T-cell (primary cell): ENCODE data around the gene MARS1. TPM values are rescaled to one million over a fixed set of nuclear protein-coding genes. Genes with fewer than 3 reads are reported as not detected.

Experiments
- ATAC-seq, 4 experiments: fragments of 200-7000 bp in 3 of 4; fragments of 150-1000 bp in 1 of 4; cut with Tn5 transposase; replicated peaks in 1 of 4; 1 replicate in 3 of 4; 2 replicates in 1 of 4; pipeline ENCODE4 v1.10.0; 2021; ENCODE audit warnings: moderate library complexity in 3 of 4, mild to moderate bottlenecking in 2 of 4, moderate number of reproducible peaks in 1 of 4
- CTCF ChIA-PET, 2 donors: fragments of 300-600 bp; sonication (Branson Sonifier 250); formaldehyde crosslinking; loops; one replicate each; lab custom pipeline; 2022; ENCODE audit warnings: antibody characterized with exemption in 2 of 2; lab: Charles Lee
- POLR2A ChIA-PET, 2 donors: fragments of 300-600 bp; sonication (Branson Sonifier 250); formaldehyde crosslinking; loops; one replicate each; lab custom pipeline; 2022; ENCODE audit warnings: antibody characterized with exemption in 2 of 2; lab: Charles Lee
- DNase-seq, 35 experiments: peaks; one replicate each; pipeline versions ENCODE4 v3.0.0 to v3.0.0-alpha.2; 2013 to 2023
- H3K27ac ChIP-seq: one replicate; pipeline ENCODE4 v1.5.1; 2013; ENCODE audit warnings: low read length
- H3K27me3 ChIP-seq, 2 experiments: replicated peaks in 1 of 2; 1 replicate in 1 of 2; 2 replicates in 1 of 2; pipeline versions ENCODE4 v1.6.1 to v1.7.0; 2013; ENCODE audit warnings: low read length in 1 of 2, mixed read lengths in 1 of 2; ENCODE audit not compliant: control insufficient read depth in 2 of 2, insufficient read depth in 2 of 2; ENCODE audit errors: extremely low read depth in 1 of 2
- H3K36me3 ChIP-seq, 2 donors: 1 replicate in 1 of 2; 2 replicates in 1 of 2; pipeline versions ENCODE4 v1.6.1 to v1.7.0; 2013; ENCODE audit warnings: low read length in 1 of 2; ENCODE audit not compliant: control insufficient read depth in 2 of 2, insufficient read depth in 1 of 2; ENCODE audit errors: extremely low read depth in 1 of 2
- H3K4me1 ChIP-seq, 2 experiments: 1 replicate in 1 of 2; 2 replicates in 1 of 2; pipeline versions ENCODE4 v1.6.1 to v1.7.0; 2013; ENCODE audit warnings: low read length in 2 of 2, mixed read lengths in 1 of 2; ENCODE audit not compliant: insufficient read depth in 2 of 2, control insufficient read depth in 1 of 2; ENCODE audit errors: extremely low read depth in 1 of 2
- H3K4me3 ChIP-seq, 2 donors: 1 replicate in 1 of 2; 2 replicates in 1 of 2; pipeline versions ENCODE4 v1.5.1 to v1.7.0; 2013; ENCODE audit warnings: mild to moderate bottlenecking in 2 of 2, low read length in 1 of 2, moderate library complexity in 1 of 2; ENCODE audit not compliant: control insufficient read depth in 1 of 2; ENCODE audit errors: extremely low read depth in 1 of 2
- H3K9me3 ChIP-seq: 2 replicates; pipeline ENCODE4 v1.7.0; 2013
- H3K27ac Mint-ChIP-seq, 2 donors: one replicate each; pipeline ENCODE4 v1.8.0; 2020 to 2021; ENCODE audit warnings: mild to moderate bottlenecking in 2 of 2, mixed read lengths in 2 of 2
- H3K27me3 Mint-ChIP-seq, 2 donors: one replicate each; pipeline ENCODE4 v1.8.0; 2021 to 2022; ENCODE audit warnings: mixed read lengths in 2 of 2
- H3K36me3 Mint-ChIP-seq: one replicate; pipeline ENCODE4 v1.8.0; 2021; ENCODE audit warnings: mixed read lengths
- H3K4me1 Mint-ChIP-seq, 3 donors: one replicate each; pipeline ENCODE4 v1.8.0; 2020 to 2022; ENCODE audit warnings: mixed read lengths in 3 of 3, mild to moderate bottlenecking in 1 of 3
- H3K4me3 Mint-ChIP-seq, 3 donors: one replicate each; pipeline ENCODE4 v1.8.0; 2020 to 2022; ENCODE audit warnings: mild to moderate bottlenecking in 3 of 3, mixed read lengths in 3 of 3, moderate library complexity in 3 of 3
- H3K9me3 Mint-ChIP-seq, 3 donors: one replicate each; pipeline ENCODE4 v1.8.0; 2020 to 2022; ENCODE audit warnings: mixed read lengths in 3 of 3
- WGBS: methylation state at CpG from one replicate; pipeline ENCODE4 v1.1.5; 2013; ENCODE audit warnings: missing lambda C conversion rate; ENCODE audit not compliant: insufficient coverage; 5-methylcytosine and 5-hydroxymethylcytosine counted together
- total RNA-seq, 35 experiments: library from RNA in 6 of 35; stranded (reverse) in 6 of 35; fragments of 120-200 nt in 1 of 35; gene quantifications; one replicate each; pipeline versions ENCODE4 v1.2.1 to v1.2.4 and lab custom pipeline; 2013 to 2026

The MARS1 gene
- total RNA-seq, 5 donors from 2014 or later (not counting 1 experiment from before 2014, with no cell fraction given), result 167 to 350 (median 320) TPM

GRCh38 chr12:57452181-57452936, 35.5 kb upstream of the MARS1 start:
- H3K27ac Mint-ChIP-seq, result no peak overlapping the region
- POLR2A ChIA-PET, result interaction anchor here in 1 of 2 donors (0.6 kb wide), 2 partner anchors 43 to 1078 kb away, joined by 3 to 4 read pairs; no protein-coding TSS in a partner anchor
- no peak overlapping the region for H3K4me3 ChIP-seq
- peaks cover 0 to 33% of the 10 kb centered on the region in 2 experiments for H3K27me3 ChIP-seq
- no peak for ATAC-seq
- H3K4me1 ChIP-seq, result peaks cover 0 to 10% of the 10 kb centered on the region in 2 experiments
- no peak for DNase-seq
- peaks cover 7 to 15% (median 8%) of the 10 kb centered on the region in 3 donors for H3K4me1 Mint-ChIP-seq
- CTCF ChIA-PET, result interaction anchor here (0.6 to 2.1 kb wide), 8 partner anchors 12 to 1116 kb away, joined by 3 to 10 read pairs (median 4); no protein-coding TSS in a partner anchor
- no peaks in the 10 kb centered on the region for H3K36me3 Mint-ChIP-seq
- H3K9me3 ChIP-seq, result no peaks in the 10 kb centered on the region
- H3K4me3 Mint-ChIP-seq, result no peak overlapping the region
- WGBS, result 71% methylated on average over 2 of the region's 9 CpGs
- peaks cover 0 to 1% of the 10 kb centered on the region in 2 donors for H3K27me3 Mint-ChIP-seq
- H3K27ac ChIP-seq, result no peak overlapping the region
- no peaks in the 10 kb centered on the region for H3K36me3 ChIP-seq
- no peaks in the 10 kb centered on the region for H3K9me3 Mint-ChIP-seq

GRCh38 chr12:57452937-57453509, 34.8 kb upstream of the MARS1 start:
- H3K4me1 ChIP-seq, result peaks cover 0 to 10% of the 10 kb centered on the region in 2 experiments
- no peak overlapping the region for H3K27ac ChIP-seq
- no CpG with 5 or more reads among the region's 7 CpGs for WGBS
- Mint-ChIP-seq H3K27me3 (peaks cover 0 to 1% of the 10 kb centered on the region in 2 donors), H3K4me1 (peaks cover 7 to 15% (median 8%) of the 10 kb centered on the region in 3 donors), H3K27ac (no peak overlapping the region), H3K36me3 (no peaks in the 10 kb centered on the region), H3K4me3 (no peak overlapping the region), H3K9me3 (no peaks in the 10 kb centered on the region)
- ChIA-PET POLR2A (interaction anchor here in 1 of 2 donors (0.6 kb wide), 2 partner anchors 44 to 1079 kb away, joined by 3 to 4 read pairs; no protein-coding TSS in a partner anchor), CTCF (interaction anchor here (0.6 to 2.1 kb wide), 6 partner anchors 23 to 1117 kb away, joined by 3 to 5 read pairs (median 4); no protein-coding TSS in a partner anchor)
- no peak overlapping the region for H3K4me3 ChIP-seq
- H3K9me3 ChIP-seq, result no peaks in the 10 kb centered on the region
- peak in 8 of 35 experiments; percentile 18 to 62 (median 37) for DNase-seq
- H3K27me3 ChIP-seq, result peaks cover 0 to 33% of the 10 kb centered on the region in 2 experiments
- peak in 1 of 4 experiments; percentile 39 for ATAC-seq
- no peaks in the 10 kb centered on the region for H3K36me3 ChIP-seq

GRCh38 chr12:57454213-57454565, 33.7 kb upstream of the MARS1 start:
- Histone ChIP-seq H3K27me3 (peaks cover 0 to 33% of the 10 kb centered on the region in 2 experiments), H3K27ac (no peak overlapping the region), H3K4me3 (no peak overlapping the region), H3K36me3 (no peaks in the 10 kb centered on the region), H3K9me3 (no peaks in the 10 kb centered on the region), H3K4me1 (peaks cover 0 to 20% of the 10 kb centered on the region in 2 experiments)
- CTCF ChIA-PET, result interaction anchor here in 1 of 2 donors (0.6 kb wide), 1 partner anchor 941 kb away, joined by 8 read pairs; no protein-coding TSS in a partner anchor
- Mint-ChIP-seq H3K27ac (no peak overlapping the region), H3K4me3 (no peak overlapping the region), H3K9me3 (no peaks in the 10 kb centered on the region), H3K36me3 (no peaks in the 10 kb centered on the region), H3K27me3 (peaks cover 0 to 1% of the 10 kb centered on the region in 2 donors), H3K4me1 (peaks cover 14 to 22% (median 14%) of the 10 kb centered on the region in 3 donors)
- POLR2A ChIA-PET, result no interaction called here
- no CpG with 5 or more reads among the region's 2 CpGs for WGBS
- DNase-seq (no peak), ATAC-seq (no peak)

GRCh38 chr12:57454566-57455373, 33.1 kb upstream of the MARS1 start, which contains the start of gene INHBE:
TSS of gene INHBE (plus strand) at chr12:57455307. CDS start at chr12:57455537, 230 bp downstream.
- ATAC-seq (no peak), DNase-seq (no peak)
- Histone ChIP-seq H3K27me3 (peaks cover 0 to 33% of the 10 kb centered on the region in 2 experiments), H3K9me3 (no peaks in the 10 kb centered on the region), H3K27ac (no peak within 1 kb of the TSS), H3K4me1 (peaks cover 0 to 25% of the 10 kb centered on the region in 2 experiments), H3K36me3 (no peaks in the 10 kb centered on the region), H3K4me3 (no peak within 1 kb of the TSS)
- ChIA-PET POLR2A (interaction anchor here in 1 of 2 donors (0.6 kb wide), 1 partner anchor 910 kb away, joined by 3 read pairs; no protein-coding TSS in a partner anchor), CTCF (interaction anchor here (0.5 to 1.0 kb wide), 4 partner anchors 66 to 244 kb away, joined by 3 to 4 read pairs (median 4); no protein-coding TSS in a partner anchor)
- H3K27me3 Mint-ChIP-seq, result peaks cover 0 to 1% of the 10 kb centered on the region in 2 donors
- peak within 1 kb of the TSS in 2 of 3 donors; percentile 28 to 42 for H3K4me3 Mint-ChIP-seq
- H3K27ac Mint-ChIP-seq, result no peak within 1 kb of the TSS
- WGBS, result 81% methylated on average over 7 of the region's 10 CpGs
- peaks cover 18 to 28% (median 19%) of the 10 kb centered on the region in 3 donors for H3K4me1 Mint-ChIP-seq
- no peaks in the 10 kb centered on the region for H3K9me3 Mint-ChIP-seq
- H3K36me3 Mint-ChIP-seq, result no peaks in the 10 kb centered on the region

GRCh38 chr12:57455374-57456144, 32.3 kb upstream of the MARS1 start:
- POLR2A ChIA-PET, result interaction anchor here in 1 of 2 donors (0.5 to 0.6 kb wide), 3 partner anchors 7 to 911 kb away, joined by 3 to 7 read pairs (median 3); partner anchors contain the start of gene ARHGAP9
- no peaks in the 10 kb centered on the region for H3K36me3 Mint-ChIP-seq
- H3K27me3 Mint-ChIP-seq, result peaks cover 0 to 6% of the 10 kb centered on the region in 2 donors
- peaks cover 0 to 36% of the 10 kb centered on the region in 2 experiments for H3K27me3 ChIP-seq
- no peaks in the 10 kb centered on the region for H3K9me3 ChIP-seq
- CTCF ChIA-PET, result interaction anchor here (0.5 to 1.2 kb wide), 7 partner anchors 58 to 243 kb away, joined by 3 to 4 read pairs (median 3); no protein-coding TSS in a partner anchor
- no peaks in the 10 kb centered on the region for H3K9me3 Mint-ChIP-seq
- no peak overlapping the region for H3K27ac Mint-ChIP-seq
- DNase-seq (no peak), ATAC-seq (no peak)
- H3K4me3 ChIP-seq, result no peak overlapping the region
- WGBS, result 80% methylated on average over 5 of the region's 10 CpGs
- peak overlapping the region in 2 of 3 donors; percentile 28 to 42 for H3K4me3 Mint-ChIP-seq
- no peaks in the 10 kb centered on the region for H3K36me3 ChIP-seq
- H3K4me1 ChIP-seq, result peaks cover 3 to 33% of the 10 kb centered on the region in 2 experiments
- no peak overlapping the region for H3K27ac ChIP-seq
- peaks cover 22 to 36% (median 24%) of the 10 kb centered on the region in 3 donors for H3K4me1 Mint-ChIP-seq
